8988T (cell line): ENCODE results near the gene MOB2.

Source experiments
- DNase-seq: peaks from one replicate; pipeline ENCODE4 v3.0.0; 2011

The MOB2 gene

DNA sequence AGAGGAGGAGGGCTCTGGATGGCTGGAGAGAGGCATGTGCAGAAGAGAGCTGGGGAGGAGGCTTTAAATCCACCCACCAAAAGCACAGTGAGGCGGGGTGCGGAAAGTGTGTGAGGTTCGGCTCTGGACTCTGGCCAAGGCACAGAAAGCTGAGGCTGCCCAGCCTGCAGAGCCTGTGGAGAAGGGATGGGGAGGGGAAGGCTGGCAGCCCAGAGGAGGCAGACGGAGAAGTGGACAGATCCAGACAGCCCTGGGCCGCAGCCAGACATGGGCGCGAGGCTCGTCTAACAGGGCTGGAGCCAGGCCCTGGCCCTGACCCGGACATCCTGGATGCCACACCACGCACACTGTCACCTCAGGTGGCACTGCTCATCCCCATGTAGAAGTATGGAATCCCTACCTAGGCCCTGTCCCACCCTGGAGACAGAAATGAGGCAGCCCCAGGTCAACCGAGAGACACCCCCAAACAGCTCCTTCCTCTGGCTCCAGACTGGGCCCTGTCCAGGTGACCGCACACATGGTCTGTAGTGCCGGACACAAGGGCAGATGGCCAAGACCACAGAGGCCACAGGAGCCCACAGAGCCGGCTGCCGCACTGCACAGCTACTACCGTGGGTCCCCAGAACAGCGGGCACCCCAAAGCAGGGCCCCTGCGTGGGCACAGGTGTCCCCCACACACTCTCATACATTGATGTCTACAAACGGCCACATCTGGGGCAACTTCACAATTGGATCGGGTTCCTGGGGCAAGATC lies 16.6 kb upstream of the MOB2 start:
- DNase-seq: no peak

DNA sequence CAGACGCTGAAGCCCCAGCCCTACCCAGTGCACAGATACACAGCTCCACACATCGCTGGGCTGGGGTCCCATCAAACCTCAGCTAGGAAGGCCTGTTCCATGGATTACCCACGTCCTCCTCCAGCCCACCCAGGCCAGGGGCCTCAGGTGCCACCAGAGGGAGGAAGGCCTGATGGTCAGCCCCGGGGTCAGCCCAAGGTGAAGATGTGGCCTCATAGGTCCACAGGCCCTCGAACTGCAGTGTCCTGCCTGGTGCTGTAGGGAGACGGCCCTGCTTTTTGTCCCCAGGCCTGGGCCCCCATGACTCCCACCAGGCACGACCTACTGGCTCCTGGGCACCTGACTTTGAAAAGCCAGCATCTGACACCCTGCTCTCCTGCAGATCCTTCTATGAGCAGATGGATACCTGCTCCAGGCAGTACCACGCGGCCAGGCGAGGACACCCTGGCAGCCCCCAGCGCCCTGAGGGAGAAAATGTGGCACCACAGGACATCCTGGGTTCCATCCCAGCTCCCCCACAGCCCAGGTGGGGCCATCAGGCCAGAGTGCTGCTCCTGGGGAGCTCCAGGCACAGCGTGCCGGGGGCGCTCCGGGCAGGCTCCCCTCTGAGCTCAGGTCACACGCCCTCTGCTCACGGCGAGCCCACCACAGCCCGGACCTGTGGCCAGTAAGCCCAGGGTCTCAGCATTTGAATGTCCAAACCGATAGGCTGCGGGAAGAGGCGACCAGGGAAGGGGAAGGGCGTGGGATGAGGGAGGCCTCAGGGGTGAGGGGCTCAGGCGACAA lies 15.8 kb upstream of the MOB2 start:
- no peak for DNase-seq

- no peak for DNase-seq
Observed at GRCh38 chr11:1501421-1502167, 15.0 kb upstream of the MOB2 start.

GRCh38 chr11:1500466-1501420 lies 14.2 kb upstream of the MOB2 start:
- DNase-seq: no peak

DNA sequence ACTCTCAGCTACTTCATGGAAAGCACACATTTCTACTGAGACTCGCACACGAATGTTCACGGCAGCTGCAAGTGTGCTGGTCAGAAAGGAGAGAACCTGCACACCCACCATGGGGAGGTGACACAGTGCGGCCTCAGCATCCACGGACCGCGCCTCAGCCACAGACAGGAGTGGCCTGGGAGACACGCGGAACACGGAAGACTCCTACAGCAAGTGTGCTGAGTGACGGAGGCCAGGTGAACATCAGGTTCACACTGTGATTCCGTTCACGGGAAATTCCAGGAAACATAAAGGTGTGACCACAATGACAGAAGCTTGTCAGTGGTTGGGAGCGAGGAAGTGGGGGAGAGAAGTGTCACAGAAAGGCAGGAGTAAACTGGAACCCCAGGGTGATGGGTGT lies 13.3 kb upstream of the MOB2 start:
- DNase-seq: no peak

DNA sequence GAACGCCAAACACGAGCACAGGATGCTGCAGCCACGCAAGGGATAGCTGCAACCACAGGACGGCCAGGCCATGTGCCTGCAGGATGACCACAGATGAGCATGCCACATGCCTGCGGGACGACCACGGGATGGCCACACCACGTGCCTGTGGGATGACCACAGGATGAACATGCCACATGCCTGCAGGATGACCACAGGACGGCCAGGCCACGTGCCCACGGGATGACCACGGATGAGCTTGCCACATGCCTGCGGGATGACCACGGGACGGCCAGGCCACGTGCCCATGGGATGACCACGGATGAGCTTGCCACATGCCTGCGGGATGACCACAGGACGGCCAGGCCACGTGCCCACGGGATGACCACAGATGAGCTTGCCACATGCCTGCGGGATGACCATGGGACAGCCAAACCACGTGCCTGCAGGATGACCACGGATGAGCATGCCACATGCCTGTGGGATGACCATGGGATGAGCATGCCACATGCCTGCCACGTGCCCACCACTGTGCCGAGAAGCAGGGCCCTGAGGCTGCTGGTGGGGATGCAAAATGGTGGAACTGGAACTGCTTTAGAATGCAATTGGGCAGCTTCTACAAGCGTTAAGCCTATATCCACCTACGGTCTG lies 12.8 kb upstream of the MOB2 start:
- no peak for DNase-seq

DNA sequence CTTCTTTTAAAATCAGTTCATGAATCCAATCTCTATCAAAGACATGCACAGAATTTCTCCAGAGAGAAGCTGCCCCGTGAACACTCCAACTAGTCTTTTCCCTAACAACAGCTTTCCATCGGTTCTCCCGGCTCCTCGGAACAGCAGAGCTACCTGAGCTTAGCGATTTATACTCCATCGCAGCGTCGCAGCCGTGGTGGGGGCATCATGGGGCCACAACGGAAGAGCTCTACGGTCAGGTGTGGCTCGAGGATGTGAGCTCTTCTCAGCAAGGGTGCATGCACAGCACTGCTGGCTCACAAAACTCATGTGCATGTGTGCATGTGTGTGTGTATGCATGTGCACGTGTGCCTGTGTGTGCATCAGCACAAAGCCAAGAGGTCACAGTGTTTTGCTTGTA lies 11.7 kb upstream of the MOB2 start:
- DNase-seq: no peak

GRCh38 chr11:1497600-1497999 lies 11.0 kb upstream of the MOB2 start:
- no peak for DNase-seq

DNA sequence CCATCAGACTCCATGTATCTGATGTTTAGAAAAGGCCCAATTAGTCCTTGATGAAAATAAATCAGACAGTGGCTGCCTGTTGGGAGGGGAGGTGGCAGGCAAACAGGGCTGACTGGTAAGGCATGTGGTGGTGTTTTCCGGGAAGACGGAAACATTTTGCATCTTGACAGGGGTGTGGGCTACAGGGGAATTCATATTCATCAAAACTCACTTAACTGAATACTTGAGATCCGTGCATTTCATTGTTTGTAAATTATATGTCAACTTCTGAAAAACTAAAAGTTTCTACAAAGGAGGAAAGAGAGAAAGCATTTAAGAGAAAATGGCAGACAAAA lies 10.1 kb upstream of the MOB2 start:
- DNase-seq: no peak

DNA sequence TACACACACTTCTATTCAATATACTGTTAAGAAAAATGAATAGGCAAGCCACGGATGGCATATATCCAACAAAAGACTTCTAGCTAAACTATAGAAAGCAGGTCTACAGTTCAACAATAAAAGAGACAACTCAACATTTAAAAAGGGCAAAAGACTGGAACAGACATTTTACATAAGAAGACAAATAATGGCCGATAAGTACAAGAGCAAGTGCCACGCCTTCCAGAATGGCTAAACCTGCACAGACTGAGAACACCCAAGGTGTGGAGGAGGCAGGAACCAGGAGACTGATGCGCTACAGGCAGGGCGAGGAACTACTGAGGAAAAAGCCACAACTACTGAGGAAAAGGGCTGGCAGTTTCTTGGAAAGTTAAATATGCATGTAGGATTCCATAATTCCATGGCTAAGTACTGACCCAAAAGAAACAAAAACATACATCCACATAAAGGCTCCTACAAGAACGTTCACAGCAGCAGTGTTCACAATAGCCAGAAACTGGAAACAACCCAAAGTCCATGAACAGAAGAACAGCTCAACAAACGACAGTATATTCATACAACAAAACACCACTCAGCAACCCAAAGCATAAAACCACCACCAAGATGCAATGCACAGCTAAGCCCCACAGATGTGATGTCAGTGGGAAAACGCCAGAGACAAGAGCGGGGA lies 9.6 kb upstream of the MOB2 start:
- DNase-seq: no peak

GRCh38 chr11:1494650-1495049 lies 8.1 kb upstream of the MOB2 start:
- no peak for DNase-seq

DNA sequence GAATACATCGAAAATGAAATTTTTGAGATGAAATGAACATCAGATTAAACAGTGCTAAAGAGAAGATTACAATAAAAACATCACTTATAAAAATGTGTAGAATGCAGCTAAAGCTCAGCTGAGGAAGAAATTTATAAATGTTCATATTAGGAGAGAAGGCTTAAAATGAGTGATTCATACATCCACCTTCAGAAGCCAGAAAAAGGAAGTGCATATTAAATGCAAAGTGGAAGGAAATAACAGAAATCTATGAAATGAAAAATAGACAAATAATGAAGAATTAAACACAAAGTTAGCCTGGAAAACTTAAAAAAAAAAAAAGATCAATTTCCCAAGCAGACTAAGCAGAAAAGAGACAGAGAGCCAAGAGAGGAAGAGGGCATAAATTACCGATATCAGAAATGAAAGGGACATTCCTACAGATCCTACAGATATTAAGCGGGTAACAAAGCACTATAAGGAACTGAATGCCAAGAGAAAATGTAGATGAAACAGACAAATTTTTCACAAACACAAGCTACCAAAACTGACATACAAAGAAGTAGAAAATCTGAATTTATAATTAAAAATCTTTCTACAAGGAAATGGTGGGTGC lies 7.2 kb upstream of the MOB2 start:
- no peak for DNase-seq

- DNase-seq: no peak
Observed at GRCh38 chr11:1491379-1491778, 4.8 kb upstream of the MOB2 start.

DNA sequence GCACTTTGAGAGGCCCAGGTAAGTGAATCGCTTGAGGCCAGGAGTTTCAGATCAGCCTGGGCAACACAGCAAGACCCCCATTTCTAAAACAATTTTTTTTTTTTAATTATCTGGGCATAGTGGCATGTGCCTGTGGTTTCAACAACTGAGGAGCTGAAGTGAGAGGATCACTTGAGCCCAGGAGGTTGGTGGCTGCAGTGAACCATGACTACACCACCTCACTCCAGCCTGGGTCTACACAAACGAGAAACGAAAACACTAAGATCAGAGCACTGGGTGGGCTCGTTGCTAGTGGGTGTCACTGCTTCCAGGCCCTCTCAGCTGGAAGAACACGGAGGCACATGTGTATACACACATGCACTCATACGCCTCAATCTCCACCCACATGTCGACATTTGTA lies 4.1 kb upstream of the MOB2 start:
- DNase-seq: no peak

DNA sequence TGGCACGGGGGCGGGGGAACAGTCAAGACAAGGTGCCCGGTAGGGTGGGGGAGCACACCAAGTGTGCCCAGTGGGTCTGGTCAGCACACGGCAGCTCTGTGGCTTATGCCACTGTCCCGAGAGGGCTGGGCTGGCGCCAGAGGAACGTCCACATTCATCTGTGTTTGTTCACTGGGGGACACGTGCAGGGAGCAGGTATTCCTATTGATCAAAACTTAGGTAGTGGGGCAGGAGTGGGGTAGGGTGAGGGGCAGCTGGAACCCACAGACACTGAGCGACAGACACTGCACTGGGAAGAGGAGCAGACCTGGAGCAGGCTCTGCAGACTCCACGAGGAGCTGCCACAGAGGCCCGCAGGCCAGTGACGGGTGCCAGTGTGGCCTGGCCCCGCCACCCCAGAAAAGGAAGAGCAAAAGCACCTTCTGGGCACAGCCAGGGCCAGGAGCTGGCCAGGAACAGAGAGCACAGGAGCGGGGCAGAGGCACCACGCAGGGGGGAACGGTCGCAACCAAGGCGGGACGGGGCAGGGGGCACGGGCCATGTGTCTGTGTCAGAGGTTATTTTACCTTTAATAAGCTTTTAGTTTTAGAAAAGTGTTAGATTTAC lies 2.1 kb upstream of the MOB2 start:
- DNase-seq: no peak

- no peak for DNase-seq
Observed at GRCh38 chr11:1487851-1488574, 1.4 kb upstream of the MOB2 start.

- no peak for DNase-seq
Observed at GRCh38 chr11:1487091-1487850, 692 bp upstream of the MOB2 start.

DNA sequence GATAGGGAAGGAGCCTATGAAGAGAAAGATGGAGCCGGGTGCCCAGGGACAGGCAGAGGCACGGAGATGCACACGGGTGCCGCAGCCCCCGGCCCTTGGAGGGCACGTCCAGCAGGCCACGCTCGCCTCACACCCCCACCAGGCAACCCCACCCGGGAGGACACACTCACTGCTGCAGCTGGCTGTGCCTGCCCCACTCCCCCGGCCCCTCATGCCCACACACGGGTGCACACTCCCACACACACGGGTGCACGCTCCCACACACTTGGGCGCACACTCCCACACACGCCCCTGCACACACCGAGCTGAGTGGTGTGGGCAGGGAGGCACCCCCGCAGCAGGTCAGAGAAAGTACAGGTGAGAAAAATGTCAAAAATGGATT lies 1.1 kb downstream of the MOB2 start:
- DNase-seq: no peak
